A549 (cell line): Measurements from ENCODE around the gene FAM9C. TPM values are rescaled to one million over a fixed set of nuclear protein-coding genes. Genes with fewer than 3 reads are reported as not detected.

Experiments
- ATAC-seq, 2 experiments: fragments of 200-7000 bp in 1 of 2; fragments of >200 bp in 1 of 2; cut with Nextera tagmentation in 1 of 2; cut with Tn5 transposase in 1 of 2; 3 replicates each; pipeline versions ENCODE4 v1.8.0 to v1.9.1; 2018 to 2020; ENCODE audit warnings: mild to moderate bottlenecking in 1 of 2, moderate library complexity in 1 of 2
- CTCF ChIA-PET: fragments of 300-600 bp; sonication (Branson Sonifier 250); formaldehyde crosslinking; extraction: SDS; loops from one replicate; lab custom pipeline; 2021; ENCODE audit warnings: antibody characterized with exemption, inconsistent platforms; lab: Yijun Ruan, JAX
- POLR2A ChIA-PET: fragments of 350-600 bp; formaldehyde crosslinking; extraction: SDS; loops from one replicate; lab custom pipeline; 2021; ENCODE audit warnings: antibody characterized with exemption, inconsistent platforms; lab: Yijun Ruan, JAX
- DNase-seq, 2 experiments: peaks; one replicate each; pipeline versions ENCODE4 v3.0.0 to v3.0.0-alpha.2; 2011 to 2016; ENCODE audit warnings: low read depth in 1 of 2, low spot score in 1 of 2
- FAIRE-seq: peaks from 2 replicates; lab custom pipeline; 2011; peaks lifted over from hg19 to GRCh38; lab: Jason Lieb, UNC
- H3K27ac ChIP-seq, 2 experiments: fragments of >200 bp; sonication (Bioruptor Twin); formaldehyde crosslinking; 3 replicates each; pipeline ENCODE4 v1.5.1; 2016 to 2017
- H3K4me1 ChIP-seq: fragments of >200 bp; sonication (Bioruptor Twin); formaldehyde crosslinking; 3 replicates; pipeline ENCODE4 v1.6.1; 2016
- H3K4me2 ChIP-seq: fragments of >200 bp; sonication (Bioruptor Twin); formaldehyde crosslinking; 3 replicates; pipeline ENCODE4 v1.6.1; 2016
- H3K4me3 ChIP-seq: fragments of >200 bp; sonication (Bioruptor Twin); formaldehyde crosslinking; 3 replicates; pipeline ENCODE4 v1.5.1; 2016
- H3K9me3 ChIP-seq: fragments of >200 bp; sonication (Bioruptor Twin); formaldehyde crosslinking; 3 replicates; pipeline ENCODE4 v1.6.1; 2016
- CBX2 ChIP-seq: fragments of 200-600 bp; sonication (generic); IDR thresholded peaks from 2 replicates; pipeline ENCODE4 v1.6.1; 2016; ENCODE audit warnings: low read depth, mild to moderate bottlenecking, borderline replicate concordance
- CBX8 ChIP-seq: fragments of 200-600 bp; sonication (generic); IDR thresholded peaks from 2 replicates; pipeline ENCODE4 v1.6.1; 2016
- EHF ChIP-seq: fragments of 250-450 bp; sonication (Bioruptor Pico); IDR thresholded peaks from 2 replicates; pipeline ENCODE4 v1.5.0; 2020; ENCODE audit warnings: mild to moderate bottlenecking
- EP300 ChIP-seq, 2 experiments: fragments of >200 bp; sonication (Bioruptor Twin); formaldehyde crosslinking; IDR thresholded peaks; 2 replicates in 1 of 2; 3 replicates in 1 of 2; pipeline ENCODE4 v1.6.1; 2016 to 2017
- ESRRA ChIP-seq: fragments of 150-350 bp; IDR thresholded peaks from 2 replicates; pipeline ENCODE4 v1.6.1; 2014; ENCODE audit warnings: mild to moderate bottlenecking, low read length, borderline replicate concordance
- FOSL2 ChIP-seq, 2 experiments: fragments of 450-650 bp in 1 of 2; fragments of >200 bp in 1 of 2; sonication (Bioruptor Twin) in 1 of 2; formaldehyde crosslinking; IDR thresholded peaks; 2 replicates each; pipeline versions ENCODE4 v1.5.0 to v1.6.1; 2016 to 2020; ENCODE audit warnings: mild to moderate bottlenecking in 1 of 2, moderate library complexity in 1 of 2
- HEYL ChIP-seq: fragments of 250-450 bp; sonication (Bioruptor Pico); IDR thresholded peaks from 2 replicates; pipeline ENCODE4 v1.8.0; 2021; ENCODE audit warnings: mild to moderate bottlenecking, moderate library complexity
- HOXA7 ChIP-seq: fragments of 250-450 bp; sonication (Bioruptor Pico); IDR thresholded peaks from 2 replicates; pipeline ENCODE4 v1.5.0; 2020; ENCODE audit warnings: mild to moderate bottlenecking, moderate library complexity
- HOXB5 ChIP-seq: fragments of 250-450 bp; sonication (Bioruptor Pico); IDR thresholded peaks from 2 replicates; pipeline ENCODE4 v1.5.0; 2020; ENCODE audit warnings: mild to moderate bottlenecking, moderate library complexity
- JUNB ChIP-seq: fragments of >200 bp; sonication (Bioruptor Twin); formaldehyde crosslinking; IDR thresholded peaks from 2 replicates; pipeline ENCODE4 v1.6.1; 2016
- KDM1A ChIP-seq: fragments of 200-600 bp; sonication (generic); IDR thresholded peaks from 2 replicates; pipeline ENCODE4 v1.6.1; 2016; ENCODE audit warnings: low read depth, mild to moderate bottlenecking
- KDM5A ChIP-seq: fragments of 200-600 bp; sonication (generic); IDR thresholded peaks from 2 replicates; pipeline ENCODE4 v1.6.1; 2016; ENCODE audit warnings: antibody characterized with exemption, mild to moderate bottlenecking
- MAFK ChIP-seq: fragments of 450-650 bp; IDR thresholded peaks from 2 replicates; pipeline ENCODE4 v1.6.1; 2014; ENCODE audit not compliant: partially characterized antibody
- MYC ChIP-seq: IDR thresholded peaks from 2 replicates; pipeline ENCODE4 v1.6.1; 2012; ENCODE audit warnings: mild to moderate bottlenecking, inconsistent platforms, low read length, improper control_type of control experiment, borderline replicate concordance
- NPAS2 ChIP-seq: fragments of 250-450 bp; sonication (Bioruptor Pico); IDR thresholded peaks from 2 replicates; pipeline ENCODE4 v1.8.0; 2022; ENCODE audit warnings: mild to moderate bottlenecking, moderate library complexity, borderline replicate concordance
- POLR2A ChIP-seq: IDR thresholded peaks from 2 replicates; pipeline ENCODE4 v1.6.1; 2012; ENCODE audit warnings: mild to moderate bottlenecking, low read length
- POLR2AphosphoS2 ChIP-seq: conservative IDR thresholded peaks from 2 replicates; pipeline ENCODE4 v1.6.1; 2012; ENCODE audit warnings: low read length, improper control_type of control experiment, inconsistent platforms
- SREBF2 ChIP-seq: fragments of 450-650 bp; IDR thresholded peaks from 2 replicates; pipeline ENCODE4 v1.6.1; 2014; ENCODE audit warnings: mild to moderate bottlenecking, moderate library complexity
- ZC3H11A ChIP-seq: fragments of 450-650 bp; IDR thresholded peaks from 2 replicates; pipeline ENCODE4 v1.6.1; 2014; ENCODE audit warnings: antibody characterized with exemption, mild to moderate bottlenecking
- ZNF302 ChIP-seq: fragments of 250-450 bp; sonication (Bioruptor Pico); IDR thresholded peaks from 2 replicates; pipeline ENCODE4 v1.9.0; 2021; ENCODE audit warnings: inconsistent platforms, mild to moderate bottlenecking, moderate library complexity
- WGBS: methylation state at CpG from one replicate; pipeline ENCODE4 v1.1.6; 2017; ENCODE audit errors: missing lambda C conversion rate; 5-methylcytosine and 5-hydroxymethylcytosine counted together
- polyA plus RNA-seq, 4 experiments: library from polyadenylated mRNA; depleted of rRNA in 3 of 4; stranded (reverse); fragments of >200 nt; fragmentation: RNase III in 1 of 4; extraction: RNeasy Plus Mini Kit Qiagen cat#74134 plus additional on column Dnase treatment in 1 of 4; gene quantifications; 2 replicates in 3 of 4; 3 replicates in 1 of 4; pipeline ENCODE4 v1.2.3, GENCODE V29; 2011 to 2017
- TF ChIP-seq, protein P1 (sequence below): fragments of >200 bp; sonication (Bioruptor Twin); formaldehyde crosslinking; IDR thresholded peaks from 3 replicates; pipeline ENCODE4 v1.6.1; 2016
- TF ChIP-seq, protein P2 (sequence below): IDR thresholded peaks from 2 replicates; pipeline ENCODE4 v1.6.1; 2012
- TF ChIP-seq, protein P3 (sequence below): fragments of 250-450 bp; sonication (Bioruptor Pico); IDR thresholded peaks from 2 replicates; pipeline ENCODE4 v1.5.0; 2020; ENCODE audit warnings: low read depth, mild to moderate bottlenecking, moderate library complexity

The FAM9C gene
- polyA plus RNA-seq, 2 of the 4 experiments (the other 2 are of a cell fraction) = 0.03 TPM; not detected in 1

DNA sequence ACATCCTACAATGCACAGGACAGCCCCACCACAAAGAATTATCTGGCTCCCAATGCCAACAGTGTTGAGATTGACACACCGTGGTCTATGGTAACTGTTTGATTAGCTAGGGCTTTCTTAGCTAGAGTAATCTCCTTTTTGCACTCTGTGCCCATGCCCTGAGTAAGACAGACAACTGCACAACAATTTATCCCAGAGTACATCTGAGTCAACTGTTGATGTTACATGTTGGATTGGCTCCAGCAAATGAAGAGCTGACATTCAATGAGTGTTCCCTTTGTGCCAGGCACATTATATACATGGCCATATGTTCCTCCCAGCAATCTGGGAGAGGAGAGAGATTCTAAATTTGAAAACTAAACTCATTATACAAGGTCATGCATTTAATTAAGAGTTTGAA, 3.9 kb upstream of the FAM9C start:
- CTCF ChIA-PET = interaction anchor here (0.9 to 1.6 kb wide), 3 partner anchors 9 to 102 kb away, joined by 3 to 4 read pairs (median 4); no protein-coding TSS in a partner anchor
- Histone ChIP-seq H3K4me2 (peak overlapping the region; percentile 38; the same call in 2 of the 3 replicates), H3K4me1 (peaks cover 18% of the 10 kb centered on the region), H3K27ac (peak overlapping the region; percentile 38 to 67; a peak in 4 of 6 replicates), H3K9me3 (no peaks in the 10 kb centered on the region), H3K4me3 (no peak overlapping the region)
- TF ChIP-seq EHF (CRISPR knock-in tag) (no peak), KDM1A (no peak), SREBF2 (no peak), JUNB (no peak), CBX2 (no peak), EP300 (IDR thresholded peaks at IDR 0.05) (no peak), HOXA7 (CRISPR knock-in tag) (no peak), POLR2AphosphoS2 (no peak), CBX8 (no peak), POLR2A (no peak), KDM5A (no peak)
- TF ChIP-seq, protein P1, sequence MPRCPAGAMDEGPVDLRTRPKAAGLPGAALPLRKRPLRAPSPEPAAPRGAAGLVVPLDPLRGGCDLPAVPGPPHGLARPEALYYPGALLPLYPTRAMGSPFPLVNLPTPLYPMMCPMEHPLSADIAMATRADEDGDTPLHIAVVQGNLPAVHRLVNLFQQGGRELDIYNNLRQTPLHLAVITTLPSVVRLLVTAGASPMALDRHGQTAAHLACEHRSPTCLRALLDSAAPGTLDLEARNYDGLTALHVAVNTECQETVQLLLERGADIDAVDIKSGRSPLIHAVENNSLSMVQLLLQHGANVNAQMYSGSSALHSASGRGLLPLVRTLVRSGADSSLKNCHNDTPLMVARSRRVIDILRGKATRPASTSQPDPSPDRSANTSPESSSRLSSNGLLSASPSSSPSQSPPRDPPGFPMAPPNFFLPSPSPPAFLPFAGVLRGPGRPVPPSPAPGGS = no peak
- no peak for FAIRE-seq
- WGBS = 70% methylated on average over 1 of the region's 1 CpG
- DNase-seq = no peak
- ATAC-seq = no peak
- POLR2A ChIA-PET = no interaction called here

DNA sequence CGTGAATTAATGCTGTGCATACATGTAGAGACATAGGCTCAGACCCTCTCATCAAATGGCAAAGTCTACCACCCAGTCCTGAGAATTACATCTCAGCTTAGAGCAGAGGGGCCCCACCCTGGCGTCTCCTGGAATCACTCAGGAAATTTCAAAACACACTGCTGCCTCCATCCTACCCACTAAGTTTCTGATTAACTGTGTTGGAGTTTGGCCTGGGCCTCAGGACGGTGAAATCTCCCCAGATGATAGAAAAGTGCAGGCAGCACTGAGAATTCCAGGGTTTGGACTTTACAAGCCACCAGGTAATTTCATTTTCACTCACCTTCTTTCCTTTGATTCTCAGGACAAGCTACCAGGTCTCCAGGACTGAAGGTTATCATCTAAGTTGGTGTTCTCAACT, 3.3 kb upstream of the FAM9C start:
- CTCF ChIA-PET = interaction anchor here (0.9 to 1.6 kb wide), 3 partner anchors 10 to 101 kb away, joined by 3 to 4 read pairs (median 4); no protein-coding TSS in a partner anchor
- H3K4me2 ChIP-seq = peak overlapping the region; percentile 38; the same call in 2 of the 3 replicates
- WGBS = 78% methylated on average over 3 of the region's 3 CpGs
- no peak for TF ChIP-seq HOXB5
- TF ChIP-seq, protein P2, sequence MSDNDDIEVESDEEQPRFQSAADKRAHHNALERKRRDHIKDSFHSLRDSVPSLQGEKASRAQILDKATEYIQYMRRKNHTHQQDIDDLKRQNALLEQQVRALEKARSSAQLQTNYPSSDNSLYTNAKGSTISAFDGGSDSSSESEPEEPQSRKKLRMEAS = no peak
- TF ChIP-seq, protein P3, sequence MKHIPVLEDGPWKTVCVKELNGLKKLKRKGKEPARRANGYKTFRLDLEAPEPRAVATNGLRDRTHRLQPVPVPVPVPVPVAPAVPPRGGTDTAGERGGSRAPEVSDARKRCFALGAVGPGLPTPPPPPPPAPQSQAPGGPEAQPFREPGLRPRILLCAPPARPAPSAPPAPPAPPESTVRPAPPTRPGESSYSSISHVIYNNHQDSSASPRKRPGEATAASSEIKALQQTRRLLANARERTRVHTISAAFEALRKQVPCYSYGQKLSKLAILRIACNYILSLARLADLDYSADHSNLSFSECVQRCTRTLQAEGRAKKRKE = no peak
- no peak for TF ChIP-seq JUNB
- no peak for TF ChIP-seq ZC3H11A
- TF ChIP-seq KDM1A = no peak
- no peak for TF ChIP-seq ZNF302 (CRISPR knock-in tag)
- no peak for TF ChIP-seq MYC
- no peak for TF ChIP-seq NPAS2 (CRISPR knock-in tag)
- no peak for TF ChIP-seq MAFK
- no peak for TF ChIP-seq HEYL
- TF ChIP-seq FOSL2 (IDR thresholded peaks at IDR 0.05) = no peak
- no peak for TF ChIP-seq FOSL2 (CRISPR knock-in tag; IDR thresholded peaks at IDR 0.05)
- TF ChIP-seq, all 56 proteins: peak for 0
- POLR2A ChIA-PET = no interaction called here
- DNase-seq = no peak
- peaks cover 18% of the 10 kb centered on the region for H3K4me1 ChIP-seq
- ATAC-seq = no peak
- H3K9me3 ChIP-seq = no peaks in the 10 kb centered on the region
- peak overlapping the region; percentile 38 to 67; a peak in 4 of 6 replicates for H3K27ac ChIP-seq
- H3K4me3 ChIP-seq = no peak overlapping the region
- FAIRE-seq = no peak

DNA sequence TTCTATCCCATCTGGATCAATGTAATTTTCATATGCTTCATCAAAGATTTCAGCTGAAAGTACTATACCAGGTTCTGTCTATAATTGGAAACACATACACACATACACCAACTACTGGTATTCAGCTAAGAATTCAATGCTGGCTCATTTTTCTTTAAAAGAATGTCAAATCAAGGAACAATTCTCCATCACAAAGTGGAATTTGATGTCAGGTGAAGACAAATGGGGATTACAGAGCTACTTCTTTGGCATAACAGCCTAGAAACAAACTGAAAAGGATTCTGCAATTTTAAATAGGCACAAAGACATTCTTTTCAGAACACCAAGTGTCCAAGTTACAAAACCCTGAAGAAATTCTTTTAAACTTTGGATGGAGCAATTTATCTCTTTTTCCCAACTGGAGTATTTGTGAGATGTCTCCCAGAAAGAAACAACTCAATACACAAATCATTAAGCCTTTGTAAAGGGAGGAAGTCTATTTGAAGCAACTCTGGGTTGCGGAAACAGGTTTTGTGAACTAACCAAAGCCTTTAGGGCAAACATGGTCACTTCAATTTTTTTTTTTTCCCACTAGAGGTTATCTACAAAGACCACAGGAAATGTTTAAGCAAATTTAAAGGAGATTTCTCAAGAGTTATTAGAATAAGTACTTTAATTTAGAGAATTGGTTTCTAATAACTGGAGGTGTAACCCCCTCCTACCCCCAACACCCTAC, 1.9 kb upstream of the FAM9C start:
- CTCF ChIA-PET = no interaction called here
- Histone ChIP-seq H3K4me3 (no peak overlapping the region), H3K4me2 (no peak overlapping the region), H3K27ac (peak overlapping the region in 1 of 2 experiments; percentile 43; a peak in 2 of 6 replicates), H3K9me3 (no peaks in the 10 kb centered on the region), H3K4me1 (peaks cover 18% of the 10 kb centered on the region)
- TF ChIP-seq MYC (no peak), POLR2AphosphoS2 (no peak), ESRRA (no peak)
- no peak for ATAC-seq
- peak; percentile 63 for FAIRE-seq
- WGBS = 83% methylated on average over 1 of the region's 1 CpG
- POLR2A ChIA-PET = no interaction called here
- DNase-seq = no peak
